HEK293T (cell line): ENCODE results near the gene SRRM3.
"Not testable (repeated sequence)": the region's sequence is repeated elsewhere in the genome, so short reads cannot be mapped to it uniquely, and the experiment has no call there.

Experiments
- CTCF ChIA-PET: fragments of 350-600 bp; formaldehyde crosslinking; extraction: SDS; loops from one replicate; lab custom pipeline; 2021; ENCODE audit warnings: antibody characterized with exemption, inconsistent platforms; lab: Yijun Ruan, JAX
- POLR2A ChIA-PET: fragments of 350-600 bp; formaldehyde crosslinking; extraction: SDS; loops from one replicate; lab custom pipeline; 2020; ENCODE audit warnings: antibody characterized with exemption, inconsistent platforms; lab: Yijun Ruan, JAX
- DNase-seq: peaks from one replicate; pipeline ENCODE4 v3.0.0; 2012; ENCODE audit warnings: mixed read lengths; ENCODE audit errors: extremely low spot score
- ARNT ChIP-seq: fragments of 450-650 bp; IDR thresholded peaks from 2 replicates; pipeline ENCODE4 v1.6.1; 2017; ENCODE audit warnings: mild to moderate bottlenecking
- BHLHE40 ChIP-seq: fragments of 450-650 bp; IDR thresholded peaks from 2 replicates; pipeline ENCODE4 v1.6.1; 2016; ENCODE audit warnings: mild to moderate bottlenecking, moderate library complexity, borderline replicate concordance
- CTBP1 ChIP-seq: fragments of 450-650 bp; IDR thresholded peaks from 2 replicates; pipeline ENCODE4 v1.6.1; 2016; ENCODE audit warnings: borderline replicate concordance
- ELF4 ChIP-seq: fragments of 450-650 bp; IDR thresholded peaks from 2 replicates; pipeline ENCODE4 v1.6.1; 2017; ENCODE audit warnings: antibody characterized with exemption
- FOXA1 ChIP-seq: fragments of 450-650 bp; IDR thresholded peaks from 2 replicates; pipeline ENCODE4 v1.6.1; 2016; ENCODE audit warnings: mild to moderate bottlenecking
- FOXK2 ChIP-seq: fragments of 450-650 bp; IDR thresholded peaks from 2 replicates; pipeline ENCODE4 v1.6.1; 2016; ENCODE audit warnings: mild to moderate bottlenecking
- FOXM1 ChIP-seq: fragments of 450-650 bp; IDR thresholded peaks from 2 replicates; pipeline ENCODE4 v1.6.1; 2017; ENCODE audit warnings: mild to moderate bottlenecking, borderline replicate concordance
- HDGF ChIP-seq: fragments of 450-650 bp; IDR thresholded peaks from 2 replicates; pipeline ENCODE4 v1.6.1; 2017; ENCODE audit warnings: antibody characterized with exemption, borderline replicate concordance
- L3MBTL2 ChIP-seq: fragments of 450-650 bp; conservative IDR thresholded peaks from 2 replicates; pipeline ENCODE4 v1.6.1; 2016; ENCODE audit warnings: mild to moderate bottlenecking
- LEF1 ChIP-seq: fragments of 450-650 bp; IDR thresholded peaks from 2 replicates; pipeline ENCODE4 v1.6.1; 2017; ENCODE audit warnings: mild to moderate bottlenecking, borderline replicate concordance
- NFRKB ChIP-seq: fragments of 450-650 bp; IDR thresholded peaks from 2 replicates; pipeline ENCODE4 v1.6.1; 2016; ENCODE audit warnings: mild to moderate bottlenecking, moderate library complexity
- SP1 ChIP-seq: fragments of 450-650 bp; IDR thresholded peaks from 2 replicates; pipeline ENCODE4 v1.6.1; 2017
- SUZ12 ChIP-seq: fragments of 450-650 bp; IDR thresholded peaks from 2 replicates; pipeline ENCODE4 v1.6.1; 2016; ENCODE audit warnings: mild to moderate bottlenecking
- TARDBP ChIP-seq: fragments of 450-650 bp; IDR thresholded peaks from 2 replicates; pipeline ENCODE4 v1.6.1; 2016
- ZNF384 ChIP-seq: fragments of 450-650 bp; IDR thresholded peaks from 2 replicates; pipeline ENCODE4 v1.6.1; 2016
- TF ChIP-seq, protein P1 (sequence below): fragments of 450-650 bp; IDR thresholded peaks from 2 replicates; pipeline ENCODE4 v1.6.1; 2016

The SRRM3 gene, protein sequence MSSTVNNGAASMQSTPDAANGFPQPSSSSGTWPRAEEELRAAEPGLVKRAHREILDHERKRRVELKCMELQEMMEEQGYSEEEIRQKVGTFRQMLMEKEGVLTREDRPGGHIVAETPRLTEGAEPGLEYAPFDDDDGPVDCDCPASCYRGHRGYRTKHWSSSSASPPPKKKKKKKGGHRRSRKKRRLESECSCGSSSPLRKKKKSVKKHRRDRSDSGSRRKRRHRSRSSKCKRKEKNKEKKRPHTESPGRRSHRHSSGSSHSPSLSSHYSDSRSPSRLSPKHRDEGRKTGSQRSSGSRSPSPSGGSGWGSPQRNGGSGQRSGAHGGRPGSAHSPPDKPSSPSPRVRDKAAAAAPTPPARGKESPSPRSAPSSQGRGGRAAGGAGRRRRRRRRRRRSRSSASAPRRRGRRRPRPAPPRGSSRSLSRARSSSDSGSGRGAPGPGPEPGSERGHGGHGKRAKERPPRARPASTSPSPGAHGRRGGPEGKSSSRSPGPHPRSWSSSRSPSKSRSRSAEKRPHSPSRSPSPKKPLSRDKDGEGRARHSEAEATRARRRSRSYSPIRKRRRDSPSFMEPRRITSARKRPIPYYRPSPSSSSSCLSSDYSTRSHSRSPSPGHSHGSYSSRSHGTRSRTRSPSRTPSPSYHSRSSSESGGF

DNA sequence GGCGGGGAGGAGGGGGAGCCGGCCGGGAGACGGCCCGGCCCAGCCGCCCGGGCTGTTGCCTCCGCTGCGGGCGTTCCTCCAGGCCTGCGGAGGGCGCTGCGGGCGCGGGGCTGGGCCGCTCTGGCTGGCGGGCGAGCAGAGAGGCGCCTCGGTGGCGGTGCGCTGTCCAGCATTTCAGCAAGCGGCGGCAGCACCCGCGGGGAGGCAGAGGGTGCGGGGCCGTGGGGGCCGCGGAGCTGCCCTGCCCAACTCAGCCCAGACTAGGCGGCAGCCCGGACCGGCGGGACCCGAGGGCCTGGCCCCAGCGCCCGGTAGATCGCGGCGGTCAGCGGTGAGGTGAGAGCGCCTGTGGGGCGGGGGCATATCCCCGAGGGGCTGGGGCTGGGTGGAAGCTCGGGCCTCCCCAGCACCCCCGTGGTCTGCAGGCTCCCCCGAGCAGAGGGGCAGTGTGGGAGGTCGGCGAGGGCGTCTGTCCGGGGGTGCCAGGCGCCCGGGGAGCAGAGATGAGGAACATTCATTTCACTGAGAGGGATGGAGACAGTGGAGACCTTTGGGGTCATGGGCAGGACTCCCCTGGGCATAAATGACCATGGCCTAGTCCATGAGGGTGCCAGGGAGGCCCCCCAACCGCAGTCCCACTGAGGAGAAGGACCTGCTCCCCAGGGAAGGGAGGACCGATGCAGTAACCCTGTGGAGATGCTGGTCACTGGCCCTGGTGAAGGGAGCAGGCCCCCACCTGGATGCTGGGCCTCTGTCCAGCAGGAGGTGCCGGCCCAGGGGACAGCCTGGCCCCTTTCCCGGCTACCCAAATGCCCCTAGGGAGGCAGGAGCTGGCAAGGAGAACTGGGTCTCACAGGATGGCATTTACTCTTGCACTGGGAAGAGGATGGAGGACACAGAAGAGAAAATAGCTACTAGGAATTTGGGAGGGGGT, at the start of gene SRRM3:
SRRM3 (plus strand) TSS at position 165 of the 934 bp plus-strand sequence. CDS start 33,171 bp downstream, outside the sequence.
- CTCF ChIA-PET: interaction anchor here (0.6 to 0.7 kb wide), 2 partner anchors 23 to 1698 kb away, joined by 3 to 4 read pairs; no protein-coding TSS in a partner anchor
- DNase-seq: peak; percentile 93
- no peak for TF ChIP-seq FOXA1
- TF ChIP-seq, protein P1, sequence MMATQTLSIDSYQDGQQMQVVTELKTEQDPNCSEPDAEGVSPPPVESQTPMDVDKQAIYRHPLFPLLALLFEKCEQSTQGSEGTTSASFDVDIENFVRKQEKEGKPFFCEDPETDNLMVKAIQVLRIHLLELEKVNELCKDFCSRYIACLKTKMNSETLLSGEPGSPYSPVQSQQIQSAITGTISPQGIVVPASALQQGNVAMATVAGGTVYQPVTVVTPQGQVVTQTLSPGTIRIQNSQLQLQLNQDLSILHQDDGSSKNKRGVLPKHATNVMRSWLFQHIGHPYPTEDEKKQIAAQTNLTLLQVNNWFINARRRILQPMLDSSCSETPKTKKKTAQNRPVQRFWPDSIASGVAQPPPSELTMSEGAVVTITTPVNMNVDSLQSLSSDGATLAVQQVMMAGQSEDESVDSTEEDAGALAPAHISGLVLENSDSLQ: no peak
- TF ChIP-seq HDGF: no peak
- TF ChIP-seq ARNT: 0 out of 2 replicates have a peak, but pooled peaks have one; percentile 36
- TF ChIP-seq L3MBTL2: no peak
- no peak for TF ChIP-seq BHLHE40
- POLR2A ChIA-PET: interaction anchor here (1.7 kb wide), 1 partner anchor 35 kb away, joined by 5 read pairs; no protein-coding TSS in a partner anchor

DNA sequence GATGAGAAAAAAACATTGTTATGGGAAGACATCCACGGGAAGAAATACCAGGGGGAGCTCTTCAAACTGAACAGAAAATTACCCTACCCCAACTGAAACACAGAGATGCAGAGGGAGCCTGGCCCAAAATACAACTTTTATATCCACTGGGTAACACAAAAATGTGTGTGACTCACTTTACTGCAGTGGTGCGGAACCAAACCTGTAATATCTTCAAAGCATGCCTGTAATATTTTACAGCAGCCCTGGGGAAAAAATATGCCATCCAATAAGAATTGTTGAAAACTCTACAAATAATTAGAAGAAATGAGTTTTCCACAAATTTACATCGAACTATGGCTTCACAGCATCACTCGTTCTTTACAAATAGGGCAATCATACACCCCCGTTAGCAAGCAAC, 49.8 kb upstream of the SRRM3 start:
- no peak for DNase-seq
- ChIA-PET CTCF (no interaction called here), POLR2A (no interaction called here)
- no peak for TF ChIP-seq FOXA1
- TF ChIP-seq FOXM1: no peak
- no peak for TF ChIP-seq TARDBP
- TF ChIP-seq LEF1: no peak
- no peak for TF ChIP-seq SUZ12

DNA sequence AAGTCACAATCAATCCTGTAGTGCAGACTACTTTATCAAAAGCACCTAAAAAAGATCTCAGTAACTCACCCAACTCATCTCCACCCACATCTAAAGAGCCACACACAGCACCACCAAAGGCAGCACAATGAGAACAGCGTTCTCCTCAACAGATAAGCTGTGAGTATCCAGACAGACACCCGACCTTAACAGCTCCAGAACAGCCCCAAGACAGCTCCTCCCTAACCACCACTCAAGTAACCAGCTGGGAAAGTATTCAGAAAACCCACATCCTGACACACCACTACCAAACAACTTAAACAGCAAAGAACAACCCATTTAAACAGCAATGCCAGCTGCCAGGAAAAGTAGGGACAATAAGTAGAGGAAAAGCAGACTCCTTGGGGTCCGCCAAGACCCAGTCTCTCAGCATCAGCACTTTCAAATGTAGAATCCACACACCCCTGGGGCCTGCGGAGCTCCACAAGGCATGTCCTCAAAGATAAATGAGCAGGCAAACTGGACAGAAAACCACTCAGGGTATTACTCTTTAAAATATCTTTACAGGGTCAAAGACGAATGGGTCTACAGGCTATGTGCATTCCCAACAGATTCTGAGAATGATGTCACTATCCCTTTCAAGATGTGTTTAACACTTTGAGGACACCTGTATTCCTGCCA, 48.0 kb upstream of the SRRM3 start:
- POLR2A ChIA-PET: interaction anchor here (1.9 kb wide), 1 partner anchor 13 kb away, joined by 5 read pairs; no protein-coding TSS in a partner anchor
- CTCF ChIA-PET, DNase-seq: not testable (repeated sequence)

DNA sequence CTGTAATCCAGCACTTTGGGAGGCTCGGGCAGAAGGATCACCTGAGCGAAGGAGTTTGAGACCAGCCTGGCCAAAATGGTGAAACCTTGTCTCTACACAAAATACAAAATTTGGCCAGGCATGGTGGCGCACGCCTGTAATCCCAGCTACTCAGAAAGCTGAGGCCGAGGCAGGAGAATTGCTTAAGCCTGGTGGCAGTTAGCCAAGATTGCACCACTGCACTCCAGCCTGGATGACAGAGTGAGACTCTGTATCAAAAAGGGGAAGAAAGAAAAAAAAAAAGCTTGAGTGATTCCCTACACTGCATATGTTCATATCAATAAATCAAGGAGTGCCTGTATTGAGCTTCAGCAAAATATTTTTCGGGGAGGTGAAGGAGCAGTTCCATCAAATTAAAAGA, 45.8 kb upstream of the SRRM3 start:
- TF ChIP-seq BHLHE40: no peak
- TF ChIP-seq NFRKB: no peak
- no peak for TF ChIP-seq CTBP1
- TF ChIP-seq ZNF384: no peak
- no peak for TF ChIP-seq L3MBTL2
- TF ChIP-seq, protein P1: no peak
- TF ChIP-seq ARNT: no peak
- TF ChIP-seq HDGF: no peak
- TF ChIP-seq TARDBP: no peak
- TF ChIP-seq SUZ12: no peak
- no peak for TF ChIP-seq FOXA1
- no peak for TF ChIP-seq SP1
- no peak for TF ChIP-seq LEF1
- TF ChIP-seq FOXM1: no peak
- TF ChIP-seq ELF4: no peak
- TF ChIP-seq FOXK2: no peak
- no peak for DNase-seq
- ChIA-PET POLR2A (interaction anchor here (1.2 kb wide), 1 partner anchor 11 kb away, joined by 4 read pairs; no protein-coding TSS in a partner anchor), CTCF (interaction anchor here (0.6 kb wide), 1 partner anchor 166 kb away, joined by 4 read pairs; no protein-coding TSS in a partner anchor)

DNA sequence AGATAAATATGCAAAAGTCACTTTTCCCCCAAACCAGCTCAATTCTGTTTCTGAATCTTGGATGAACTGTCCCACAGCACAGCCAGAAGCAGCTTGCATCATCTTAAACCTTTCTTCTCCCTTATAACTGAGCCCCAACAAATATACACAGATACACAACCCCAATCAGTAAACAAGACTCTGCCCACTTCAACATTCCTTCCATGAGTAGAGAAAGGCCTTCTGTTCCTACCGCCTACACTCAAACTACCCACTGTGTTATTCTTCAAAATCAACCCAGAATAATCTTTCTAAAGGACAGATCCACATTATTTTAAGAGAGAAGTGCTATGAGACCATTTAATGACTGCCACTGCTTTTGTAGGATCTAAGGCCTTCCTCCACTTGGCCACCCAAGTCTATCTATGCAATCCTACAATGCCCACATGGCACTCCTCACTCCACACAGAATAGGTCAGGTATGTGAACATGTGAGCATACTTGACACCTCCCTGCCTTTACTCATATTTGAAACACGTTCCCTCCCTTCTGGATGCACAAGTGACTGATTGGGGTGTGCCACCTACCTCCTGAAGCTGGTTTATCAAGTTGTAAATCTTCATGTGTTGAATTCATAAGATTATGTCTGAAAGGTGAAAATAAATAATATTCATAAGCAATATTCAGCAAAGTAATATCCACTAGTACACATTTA, 44.6 kb upstream of the SRRM3 start:
- CTCF ChIA-PET, POLR2A ChIA-PET, DNase-seq: not testable (repeated sequence)

DNA sequence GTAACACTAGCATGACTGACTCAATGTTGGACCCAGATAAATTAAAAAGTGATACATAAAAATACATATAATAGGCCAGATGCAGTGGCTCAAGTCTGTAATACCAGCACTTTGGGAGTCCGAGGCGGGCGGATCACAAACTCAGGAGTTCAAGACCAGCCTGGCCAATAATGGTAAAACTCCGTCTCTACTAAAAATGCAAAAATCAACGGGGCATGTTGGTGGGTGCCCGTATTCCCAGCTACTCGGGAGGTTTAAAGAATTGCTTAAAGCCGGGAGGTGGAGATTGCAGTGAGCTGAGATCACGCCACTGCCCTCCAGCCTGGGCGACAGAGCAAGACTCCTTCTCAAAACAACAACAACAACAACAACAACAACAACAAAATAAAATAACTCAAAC, 43.3 kb upstream of the SRRM3 start:
- DNase-seq, CTCF ChIA-PET, POLR2A ChIA-PET: not testable (repeated sequence)

DNA sequence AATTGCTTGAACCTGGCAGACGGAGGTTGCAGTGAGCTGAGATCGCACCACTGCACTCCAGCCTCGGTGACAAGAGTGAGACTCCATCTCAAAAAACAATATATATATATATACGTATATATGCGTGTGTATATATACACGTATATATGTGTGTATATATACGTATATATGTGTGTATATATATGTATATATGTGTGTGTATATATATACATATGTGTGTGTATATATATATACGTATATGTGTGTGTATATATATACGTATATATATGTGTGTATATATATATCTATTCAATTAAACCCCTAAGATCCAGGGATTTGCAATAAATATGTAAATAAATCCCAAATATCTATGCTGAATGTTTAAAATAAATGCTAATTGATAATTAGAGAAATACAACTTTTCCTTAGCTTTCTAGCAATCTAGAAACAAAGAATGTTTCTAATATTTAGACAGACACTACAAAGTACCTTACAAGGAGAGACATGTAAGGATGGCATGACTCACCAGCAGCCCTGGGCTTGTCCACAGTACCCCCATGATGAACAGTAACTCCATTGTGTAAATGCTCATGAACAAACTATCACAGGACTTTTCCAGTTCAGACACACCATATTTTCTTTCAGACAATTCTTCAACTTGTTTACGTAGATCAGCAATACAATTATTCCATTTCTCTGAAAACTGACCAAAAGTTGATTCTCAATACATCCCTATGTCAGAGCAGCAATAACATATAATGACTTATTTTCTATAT, 39.1 kb upstream of the SRRM3 start:
- POLR2A ChIA-PET, DNase-seq, CTCF ChIA-PET: not testable (repeated sequence)

DNA sequence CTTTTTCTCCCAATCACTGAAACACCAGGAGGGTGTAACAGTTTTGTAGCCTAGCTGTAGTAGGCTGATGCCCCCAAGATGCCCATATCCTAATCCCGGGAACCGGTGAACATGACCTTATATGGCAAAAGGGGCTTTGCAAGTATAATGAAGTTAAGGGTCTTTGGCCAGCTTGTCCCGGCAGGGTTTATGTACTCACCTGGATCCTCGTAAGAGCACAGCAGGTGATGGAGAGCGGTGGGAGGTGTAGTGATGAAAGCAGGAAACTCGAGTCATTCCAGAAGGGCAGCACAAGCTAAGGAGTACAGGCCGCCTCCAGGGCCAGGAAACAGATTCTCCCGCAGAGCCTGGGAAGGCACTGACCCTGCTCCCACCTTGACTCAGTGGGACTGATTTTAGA, 37.9 kb upstream of the SRRM3 start:
- CTCF ChIA-PET, POLR2A ChIA-PET, DNase-seq: not testable (repeated sequence)
